ENCODE results near the gene SEMG2.

DNA sequence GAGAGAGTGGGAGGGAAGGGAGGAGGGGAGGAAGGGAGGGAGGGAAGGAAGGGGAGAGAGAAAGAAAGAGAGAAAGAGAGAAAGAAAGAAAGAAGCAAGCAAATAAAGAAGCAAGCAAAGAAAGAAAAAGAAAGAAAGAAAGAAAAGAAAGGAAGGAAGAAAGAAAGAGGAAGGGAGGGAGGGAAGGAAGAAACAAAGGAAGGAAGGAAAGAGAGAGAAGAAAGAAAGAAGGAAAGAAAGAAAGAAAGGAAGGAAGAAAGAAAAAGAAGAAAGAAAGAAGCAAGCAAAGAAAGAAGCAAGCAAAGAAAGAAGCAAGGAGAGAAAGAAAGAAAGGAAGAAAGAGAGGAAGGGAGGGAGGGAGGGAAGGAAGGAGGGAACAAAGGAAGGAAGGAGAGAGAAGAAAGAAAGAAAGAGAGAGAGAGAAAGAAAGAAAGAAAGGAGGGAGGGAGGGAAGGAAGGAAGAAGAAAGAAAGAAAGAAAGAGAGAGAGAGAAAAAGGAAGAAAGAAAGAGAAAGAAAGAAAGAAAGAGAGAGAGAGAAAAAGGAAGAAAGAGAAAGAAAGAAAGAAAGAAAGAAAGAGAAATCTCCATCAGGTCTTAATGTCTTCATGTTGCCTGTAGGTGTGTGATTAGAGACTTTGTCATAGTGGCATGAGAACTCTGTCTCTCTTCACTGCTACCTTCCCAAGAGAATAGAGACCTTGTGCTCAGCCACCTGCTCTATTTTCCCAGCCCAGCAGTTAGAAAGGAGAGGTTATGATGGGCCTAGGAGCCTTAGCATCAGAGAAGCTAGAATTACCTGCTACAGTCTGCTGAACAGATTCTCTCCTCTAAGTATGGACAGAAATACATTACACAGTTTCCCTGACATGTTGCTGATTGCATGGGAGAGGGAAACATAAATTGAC is 9.4 kb upstream of the SEMG2 start:
- TF ChIP-seq, protein P1, sequence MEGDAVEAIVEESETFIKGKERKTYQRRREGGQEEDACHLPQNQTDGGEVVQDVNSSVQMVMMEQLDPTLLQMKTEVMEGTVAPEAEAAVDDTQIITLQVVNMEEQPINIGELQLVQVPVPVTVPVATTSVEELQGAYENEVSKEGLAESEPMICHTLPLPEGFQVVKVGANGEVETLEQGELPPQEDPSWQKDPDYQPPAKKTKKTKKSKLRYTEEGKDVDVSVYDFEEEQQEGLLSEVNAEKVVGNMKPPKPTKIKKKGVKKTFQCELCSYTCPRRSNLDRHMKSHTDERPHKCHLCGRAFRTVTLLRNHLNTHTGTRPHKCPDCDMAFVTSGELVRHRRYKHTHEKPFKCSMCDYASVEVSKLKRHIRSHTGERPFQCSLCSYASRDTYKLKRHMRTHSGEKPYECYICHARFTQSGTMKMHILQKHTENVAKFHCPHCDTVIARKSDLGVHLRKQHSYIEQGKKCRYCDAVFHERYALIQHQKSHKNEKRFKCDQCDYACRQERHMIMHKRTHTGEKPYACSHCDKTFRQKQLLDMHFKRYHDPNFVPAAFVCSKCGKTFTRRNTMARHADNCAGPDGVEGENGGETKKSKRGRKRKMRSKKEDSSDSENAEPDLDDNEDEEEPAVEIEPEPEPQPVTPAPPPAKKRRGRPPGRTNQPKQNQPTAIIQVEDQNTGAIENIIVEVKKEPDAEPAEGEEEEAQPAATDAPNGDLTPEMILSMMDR (IDR thresholded peaks at IDR 0.05): no peak
- no peak for TF ChIP-seq EP300 (IDR thresholded peaks at IDR 0.05)
- TF ChIP-seq POLR2A (IDR thresholded peaks at IDR 0.05): no peak
- TF ChIP-seq POLR2AphosphoS5 (IDR thresholded peaks at IDR 0.05): no peak
